K562 (cell line): ENCODE results near the gene ZNF521. TPM values are rescaled to one million over a fixed set of nuclear protein-coding genes. Genes with fewer than 3 reads are reported as not detected.

Experiments used
- ATAC-seq: fragments of 200-7000 bp; cut with Tn5 transposase; 3 replicates; pipeline ENCODE4 v1.9.1; 2020; ENCODE audit warnings: moderate library complexity
- BruUV-seq: library from RNA; stranded (reverse); fragments of 400-500 nt; replicated peaks from 2 replicates; lab custom pipeline; 2021; lab: Mats Ljungman, UMichigan
- CTCF ChIA-PET: fragments of 300-600 bp; formaldehyde crosslinking; extraction: SDS; loops from one replicate; lab custom pipeline; 2021; ENCODE audit warnings: low intra/inter-chr PET ratio; lab: Yijun Ruan, JAX
- POLR2A ChIA-PET: fragments of 300-600, 350-650 bp; sonication (Branson Sonifier 250); formaldehyde crosslinking; extraction: SDS; loops from one replicate; lab custom pipeline; 2021; ENCODE audit warnings: antibody characterized with exemption, inconsistent platforms; lab: Yijun Ruan, JAX
- DNase-seq, 4 experiments: peaks; one replicate each; pipeline versions ENCODE4 v3.0.0 to v3.0.0-alpha.2; 2011 to 2018; ENCODE audit warnings: low spot score in 3 of 4, mixed read lengths in 3 of 4; ENCODE audit errors: extremely low read depth in 1 of 4
- FAIRE-seq: peaks from 2 replicates; lab custom pipeline; 2011; peaks lifted over from hg19 to GRCh38; lab: Jason Lieb, UNC
- H2AFZ ChIP-seq: 2 replicates; pipeline ENCODE4 v1.6.0; 2011; ENCODE audit warnings: low read depth, low read length, control low read depth, inconsistent platforms
- H3K27ac ChIP-seq: fragments of 200-600 bp; 3 replicates; pipeline ENCODE4 v1.8.0; 2011; ENCODE audit warnings: low read depth, mild to moderate bottlenecking, control low read depth, inconsistent platforms, low read length, moderate library complexity, mixed read lengths; ENCODE audit errors: extremely low read depth
- H3K27me3 ChIP-seq, 2 experiments: fragments of 300-600 bp in 1 of 2; 2 replicates in 1 of 2; 3 replicates in 1 of 2; pipeline versions ENCODE4 v1.6.0 to v1.8.0; 2011; ENCODE audit warnings: inconsistent platforms in 2 of 2, low read length in 2 of 2, mild to moderate bottlenecking in 1 of 2, mixed read lengths in 1 of 2, moderate library complexity in 1 of 2; ENCODE audit not compliant: control insufficient read depth in 2 of 2, insufficient read depth in 2 of 2
- H3K36me3 ChIP-seq: fragments of 300-600 bp; 3 replicates; pipeline ENCODE4 v1.8.0; 2011; ENCODE audit warnings: mild to moderate bottlenecking, low read length, inconsistent platforms; ENCODE audit not compliant: control insufficient read depth, insufficient read depth
- H3K4me1 ChIP-seq, 2 experiments: fragments of 200-600 bp in 1 of 2; replicated peaks in 1 of 2; 2 replicates in 1 of 2; 3 replicates in 1 of 2; pipeline versions ENCODE4 v1.5.1 to v1.8.0; 2011; ENCODE audit warnings: inconsistent platforms in 2 of 2, low read length in 2 of 2, mild to moderate bottlenecking in 1 of 2, mixed read lengths in 1 of 2, moderate library complexity in 1 of 2; ENCODE audit not compliant: control insufficient read depth in 2 of 2, insufficient read depth in 2 of 2
- H3K4me2 ChIP-seq: 2 replicates; pipeline ENCODE4 v1.6.1; 2011; ENCODE audit warnings: low read length, control low read depth, inconsistent platforms, mixed read lengths; ENCODE audit not compliant: insufficient read depth
- H3K4me3 ChIP-seq: fragments of 200-600 bp; sonication (generic), shearing (Covaris generic); 2 replicates; pipeline ENCODE4 v1.5.1; 2016; ENCODE audit warnings: control low read depth, inconsistent platforms
- H3K79me2 ChIP-seq: fragments of 200-600 bp; 3 replicates; pipeline ENCODE4 v1.8.0; 2011; ENCODE audit warnings: low read length, inconsistent platforms; ENCODE audit not compliant: control insufficient read depth, insufficient read depth
- H3K9ac ChIP-seq, 2 experiments: 2 replicates each; pipeline versions ENCODE4 v1.6.0 to v1.6.1; 2011; ENCODE audit warnings: low read depth in 2 of 2, low read length in 2 of 2, control low read depth in 1 of 2, inconsistent platforms in 1 of 2, mild to moderate bottlenecking in 1 of 2, mixed read lengths in 1 of 2; ENCODE audit not compliant: insufficient read depth in 1 of 2
- H3K9me1 ChIP-seq: one replicate; pipeline ENCODE4 v1.6.0; 2011; ENCODE audit warnings: inconsistent platforms, mild to moderate bottlenecking, low read length, moderate library complexity; ENCODE audit not compliant: control insufficient read depth, insufficient read depth
- H3K9me3 ChIP-seq: replicated peaks from 2 replicates; pipeline ENCODE4 v1.5.1; 2011; ENCODE audit warnings: low read depth, low read length, inconsistent platforms; ENCODE audit not compliant: control insufficient read depth, insufficient read depth
- H4K20me1 ChIP-seq: replicated peaks from 2 replicates; pipeline ENCODE4 v1.6.1; 2011; ENCODE audit warnings: low read length, inconsistent platforms, mixed read lengths; ENCODE audit not compliant: control insufficient read depth, insufficient read depth
- BRCA1 ChIP-seq, 2 experiments: fragments of 450-650 bp in 1 of 2; sonication (generic) in 1 of 2; formaldehyde crosslinking in 1 of 2; IDR thresholded peaks; 2 replicates each; pipeline versions ENCODE4 v1.5.0 to v1.6.1; 2017 to 2020; ENCODE audit warnings: mild to moderate bottlenecking in 1 of 2, missing genetic modification reagents in 1 of 2
- CBX3 ChIP-seq, 2 experiments: IDR thresholded peaks; 1 replicate in 1 of 2; 2 replicates in 1 of 2; pipeline ENCODE4 v1.6.1; 2012; ENCODE audit warnings: inconsistent platforms in 2 of 2, low read length in 2 of 2, borderline replicate concordance in 1 of 2, control low read depth in 1 of 2
- HDAC8 ChIP-seq: fragments of 450-650 bp; IDR thresholded peaks from 2 replicates; pipeline ENCODE4 v1.6.1; 2016; ENCODE audit warnings: mild to moderate bottlenecking, missing genetic modification characterization, moderate library complexity, missing compliant biosample characterization
- ILF3 ChIP-seq: fragments of 450-650 bp; IDR thresholded peaks from 2 replicates; pipeline ENCODE4 v1.6.1; 2018; ENCODE audit warnings: antibody characterized with exemption, mild to moderate bottlenecking, moderate library complexity, borderline replicate concordance
- NFIC ChIP-seq: fragments of 450-650 bp; IDR thresholded peaks from 2 replicates; pipeline ENCODE4 v1.6.1; 2017; ENCODE audit warnings: mild to moderate bottlenecking, inconsistent platforms
- ZBTB1 ChIP-seq: sonication (generic); formaldehyde crosslinking; IDR thresholded peaks from 2 replicates; pipeline ENCODE4 v1.8.1; 2023; ENCODE audit warnings: missing genetic modification reagents, low read depth, mild to moderate bottlenecking, borderline replicate concordance
- ZC3H4 ChIP-seq: sonication (generic); formaldehyde crosslinking; IDR thresholded peaks from 2 replicates; pipeline ENCODE4 v1.9.0; 2021; ENCODE audit warnings: missing genetic modification reagents, borderline replicate concordance
- ZNF696 ChIP-seq: fragments of 250-450 bp; sonication (Bioruptor Pico); conservative IDR thresholded peaks from 2 replicates; pipeline ENCODE4 v1.4.0; 2020; ENCODE audit warnings: mild to moderate bottlenecking, moderate library complexity
- ZNF75A ChIP-seq: fragments of 450-650 bp; formaldehyde crosslinking; IDR thresholded peaks from 2 replicates; pipeline ENCODE4 v1.4.0; 2020; ENCODE audit warnings: mild to moderate bottlenecking
- WGBS: fragments of 100-300 bp; shearing (Covaris generic); methylation state at CpG from one replicate; pipeline ENCODE4 v1.1.6; 2016; ENCODE audit warnings: low coverage, mixed read lengths; ENCODE audit not compliant: insufficient coverage; ENCODE audit errors: missing lambda C conversion rate; 5-methylcytosine and 5-hydroxymethylcytosine counted together
- in situ Hi-C: fragments of 300-500 bp; cut with MboI; formaldehyde crosslinking; loops from 4 replicates; pipeline ENCODE4 v1.15.0; 2018; ENCODE audit warnings: inconsistent platforms, mixed read lengths
- intact Hi-C: fragments of 100-400 bp; cut with micrococcal nuclease; formaldehyde crosslinking; loops from 2 replicates; pipeline ENCODE4 v1.14.2; 2022
- polyA plus RNA-seq, 8 experiments: library from polyadenylated mRNA; depleted of rRNA in 4 of 8; stranded (reverse) in 5 of 8; unstranded in 3 of 8; fragments of >200 nt; fragmentation: Nextera tagmentation in 2 of 8; fragmentation: Illumina TruSeq in 1 of 8; extraction: Ambion mirVana in 2 of 8; extraction: Trizol in 1 of 8; gene quantifications; 2 replicates each; pipeline versions ENCODE4 v1.2.1 to v1.2.3, GENCODE V29; 2011 to 2014; ENCODE audit warnings: inconsistent platforms in 1 of 8, missing spikeins in 1 of 8
- total RNA-seq, 7 experiments: library from RNA; depleted of rRNA in 6 of 7; stranded (reverse); fragments of >200 nt in 6 of 7; fragmentation: Illumina TruSeq in 2 of 7; extraction: Trizol in 2 of 7; gene quantifications; 2 replicates each; pipeline versions ENCODE4 v1.2.1 to v1.2.3, GENCODE V29; 2011 to 2021; ENCODE audit warnings: low replicate concordance in 1 of 7
- TF ChIP-seq, protein P1 (sequence below): fragments of 450-650 bp; IDR thresholded peaks from 2 replicates; pipeline ENCODE4 v1.6.1; 2016; ENCODE audit warnings: missing biosample characterization, missing genetic modification characterization
- TF ChIP-seq, protein P2 (sequence below): fragments of 250-450 bp; sonication (Bioruptor Pico); IDR thresholded peaks from 2 replicates; pipeline ENCODE4 v1.4.0; 2020; ENCODE audit warnings: mild to moderate bottlenecking, moderate library complexity

ZNF521 gene
- total and polyA plus RNA-seq, 9 of the 15 experiments (the other 6 are each of a cell fraction or from before 2014, with no cell fraction given) = 1.2 to 5.8 (median 1.6) TPM

DNA sequence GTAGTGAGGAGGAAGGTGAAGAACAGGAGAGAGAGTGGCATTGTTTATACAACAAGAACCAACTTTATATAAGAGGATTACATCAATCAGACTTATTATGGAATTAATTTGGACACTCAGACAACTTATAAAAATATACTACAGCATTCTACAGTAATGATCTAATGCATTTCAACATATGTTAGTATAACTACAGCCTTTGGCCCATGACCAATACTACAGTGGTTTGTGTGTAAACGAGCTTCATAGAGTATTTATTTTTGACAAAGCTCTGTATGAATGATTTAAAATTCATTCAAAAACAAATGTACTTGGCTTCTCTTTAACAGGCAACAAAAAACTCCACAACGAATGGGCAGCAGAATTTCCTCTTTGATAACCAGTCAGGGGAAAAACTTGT is 72.8 kb downstream of the ZNF521 start:
- DNase-seq = no peak
- FAIRE-seq = no peak
- TF ChIP-seq ZNF696 (CRISPR knock-in tag) (no peak), ZNF75A (CRISPR knock-in tag) (no peak), BRCA1 (IDR thresholded peaks at IDR 0.05) (no peak), BRCA1 (CRISPR knock-in tag; IDR thresholded peaks at IDR 0.05) (no peak)
- Histone ChIP-seq H3K27ac (no peak overlapping the region), H3K9me1 (no peaks in the 10 kb centered on the region), H3K9me3 (no peaks in the 10 kb centered on the region), H3K36me3 (no peaks in the 10 kb centered on the region), H3K4me3 (no peak overlapping the region), H4K20me1 (no peaks in the 10 kb centered on the region), H3K9ac (no peak overlapping the region), H3K79me2 (no peaks in the 10 kb centered on the region), H3K4me1 (no peaks in the 10 kb centered on the region), H3K27me3 (no peaks in the 10 kb centered on the region; a peak in 1 of 5 replicates), H2AFZ (no peak overlapping the region), H3K4me2 (no peak overlapping the region)
- in situ Hi-C loops = no loop called here
- POLR2A ChIA-PET = no interaction called here
- CTCF ChIA-PET = no interaction called here
- no peak for ATAC-seq
- 2% methylated on average over 2 of the region's 2 CpGs for WGBS
- intact Hi-C loops = no loop called here
- BruUV-seq = no TSS peak

DNA sequence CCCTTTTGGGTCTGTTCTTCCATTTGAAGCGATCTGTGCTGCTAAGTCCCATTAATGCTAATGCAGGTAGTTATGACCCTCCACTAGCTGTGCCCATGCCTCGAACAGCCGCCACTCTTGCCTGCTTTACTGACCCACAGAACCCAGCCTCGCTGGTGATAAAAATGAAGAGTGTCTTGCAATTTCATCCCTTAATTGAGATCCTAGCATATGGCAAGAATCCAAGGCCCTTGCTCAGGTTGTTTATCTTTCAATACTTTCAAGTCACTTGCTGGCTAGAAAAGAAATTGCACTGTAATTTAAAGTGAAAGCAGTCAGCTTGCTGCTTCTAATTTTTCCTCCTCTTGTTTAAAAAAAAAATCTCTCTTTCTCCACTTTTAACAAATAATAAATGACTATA is 73.6 kb downstream of the ZNF521 start:
- Histone ChIP-seq H3K4me2 (no peak overlapping the region), H3K27ac (no peak overlapping the region), H3K4me1 (no peaks in the 10 kb centered on the region), H3K27me3 (no peaks in the 10 kb centered on the region; a peak in 1 of 5 replicates), H3K9ac (no peak overlapping the region), H3K9me1 (no peaks in the 10 kb centered on the region), H3K79me2 (no peaks in the 10 kb centered on the region), H3K9me3 (no peaks in the 10 kb centered on the region), H2AFZ (no peak overlapping the region), H3K36me3 (no peaks in the 10 kb centered on the region), H3K4me3 (no peak overlapping the region), H4K20me1 (no peaks in the 10 kb centered on the region)
- intact Hi-C loops = no loop called here
- ChIA-PET POLR2A (no interaction called here), CTCF (no interaction called here)
- WGBS = 1% methylated on average over 4 of the region's 4 CpGs
- ATAC-seq (no peak), FAIRE-seq (no peak), DNase-seq (peak in 1 of 4 experiments; percentile 14)
- BruUV-seq = no TSS peak
- in situ Hi-C loops = no loop called here
- TF ChIP-seq ZBTB1 (CRISPR knock-in tag) = no peak
- TF ChIP-seq HDAC8 = no peak
- TF ChIP-seq NFIC = 0 out of 2 replicates have a peak, but pooled peaks have one; percentile 14
- no peak for TF ChIP-seq CBX3 (IDR thresholded peaks at IDR 0.05; ENCODE audit: borderline replicate concordance in 1 of 2, low read length in 2 of 2)
- TF ChIP-seq, protein P1, sequence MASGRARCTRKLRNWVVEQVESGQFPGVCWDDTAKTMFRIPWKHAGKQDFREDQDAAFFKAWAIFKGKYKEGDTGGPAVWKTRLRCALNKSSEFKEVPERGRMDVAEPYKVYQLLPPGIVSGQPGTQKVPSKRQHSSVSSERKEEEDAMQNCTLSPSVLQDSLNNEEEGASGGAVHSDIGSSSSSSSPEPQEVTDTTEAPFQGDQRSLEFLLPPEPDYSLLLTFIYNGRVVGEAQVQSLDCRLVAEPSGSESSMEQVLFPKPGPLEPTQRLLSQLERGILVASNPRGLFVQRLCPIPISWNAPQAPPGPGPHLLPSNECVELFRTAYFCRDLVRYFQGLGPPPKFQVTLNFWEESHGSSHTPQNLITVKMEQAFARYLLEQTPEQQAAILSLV (tag) = no peak
- TF ChIP-seq, protein P2, sequence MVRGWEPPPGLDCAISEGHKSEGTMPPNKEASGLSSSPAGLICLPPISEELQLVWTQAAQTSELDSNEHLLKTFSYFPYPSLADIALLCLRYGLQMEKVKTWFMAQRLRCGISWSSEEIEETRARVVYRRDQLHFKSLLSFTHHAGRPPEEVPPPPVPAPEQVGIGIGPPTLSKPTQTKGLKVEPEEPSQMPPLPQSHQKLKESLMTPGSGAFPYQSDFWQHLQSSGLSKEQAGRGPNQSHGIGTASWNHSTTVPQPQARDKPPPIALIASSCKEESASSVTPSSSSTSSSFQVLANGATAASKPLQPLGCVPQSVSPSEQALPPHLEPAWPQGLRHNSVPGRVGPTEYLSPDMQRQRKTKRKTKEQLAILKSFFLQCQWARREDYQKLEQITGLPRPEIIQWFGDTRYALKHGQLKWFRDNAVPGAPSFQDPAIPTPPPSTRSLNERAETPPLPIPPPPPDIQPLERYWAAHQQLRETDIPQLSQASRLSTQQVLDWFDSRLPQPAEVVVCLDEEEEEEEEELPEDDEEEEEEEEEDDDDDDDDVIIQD (CRISPR knock-in tag) = no peak
- no peak for TF ChIP-seq ZC3H4 (CRISPR knock-in tag)
- no peak for TF ChIP-seq ILF3
